ENCODE measurements around the gene TP53I13. TPM values are rescaled to one million over a fixed set of nuclear protein-coding genes. Genes with fewer than 3 reads are reported as not detected.

TP53I13 gene
- total and polyA plus RNA-seq, 2 of the 4 experiments (the other 2 are of a cell fraction): 22.0 to 48.3 TPM

DNA sequence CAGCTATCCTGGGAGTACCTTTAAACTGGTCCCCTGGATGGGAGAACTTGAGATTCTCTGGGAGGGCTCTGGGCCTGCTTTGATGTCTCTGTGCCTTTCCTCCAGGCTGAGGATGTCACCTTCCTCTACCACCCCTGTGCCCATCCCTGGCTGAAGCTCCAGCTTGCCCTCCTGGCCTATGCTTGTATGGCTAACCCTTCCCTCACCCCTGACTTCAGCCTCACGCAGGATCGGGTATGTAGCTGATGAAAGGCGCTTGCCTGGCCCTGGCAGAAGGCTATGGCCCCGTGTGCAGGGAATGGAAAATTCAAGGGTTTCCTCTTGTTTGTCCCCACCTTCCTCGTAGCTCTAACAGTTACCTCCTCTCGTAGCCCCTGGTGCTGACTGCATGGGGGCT is 3.0 kb downstream of the TP53I13 start:
- Histone ChIP-seq H3K9me3 (ENCODE audit: control insufficient read depth, insufficient read depth, low read length) (no peaks in the 10 kb centered on the region), H2BK15ac (ENCODE audit: low read depth, low read length) (no peak overlapping the region), H2AK9ac (replicated peaks; ENCODE audit: low read depth, low read length, poor library complexity) (no peak overlapping the region), H3K27me3 (ENCODE audit: control insufficient read depth, insufficient read depth, low read length) (no peaks in the 10 kb centered on the region), H4K8ac (ENCODE audit: low read depth in 2 of 2, low read length in 2 of 2) (no peak overlapping the region), H4K20me1 (ENCODE audit: insufficient read depth, low read length) (no peaks in the 10 kb centered on the region), H2AFZ (replicated peaks; ENCODE audit: low read length, poor library complexity) (no peak overlapping the region), H2BK5ac (ENCODE audit: low read depth, low read length, poor library complexity, severe bottlenecking) (no peak overlapping the region), H3K4me3 (ENCODE audit: insufficient read depth, low read depth, low read length) (no peak overlapping the region), H3K27ac (ENCODE audit: insufficient read depth, low read length) (no peak overlapping the region), H3K56ac (ENCODE audit: extremely low read depth, insufficient read depth, low read length) (no peak overlapping the region), H3K18ac (ENCODE audit: low read depth, low read length) (no peak overlapping the region), H3K36me3 (ENCODE audit: control insufficient read depth, insufficient read depth, low read length) (peaks cover 37% of the 10 kb centered on the region), H3K9ac (ENCODE audit: low read depth, low read length) (no peak overlapping the region), H3K79me1 (ENCODE audit: low read depth in 1 of 2, low read length in 2 of 2) (peaks cover 3 to 34% of the 10 kb centered on the region in 2 experiments), H3K4me1 (ENCODE audit: control insufficient read depth, insufficient read depth, low read length) (peaks cover 11% of the 10 kb centered on the region), H4K5ac (ENCODE audit: low read depth, low read length) (no peak overlapping the region), H2BK20ac (ENCODE audit: low read depth, low read length) (no peak overlapping the region), H3K4me2 (ENCODE audit: low read depth, low read length) (no peak overlapping the region), H3K9me1 (ENCODE audit: insufficient read depth, low read length) (no peaks in the 10 kb centered on the region; the same call in 1 of the 2 replicates), H3K23ac (ENCODE audit: low read depth, low read length) (0 out of 2 replicates have a peak overlapping the region, but pooled peaks have one; percentile 34), H3K14ac (replicated peaks; ENCODE audit: low read depth, low read length) (no peak overlapping the region), H4K91ac (ENCODE audit: insufficient read depth, low read depth, low read length) (no peak overlapping the region), H2AK5ac (ENCODE audit: low read depth, low read length) (peak overlapping the region; percentile 33; the same call in 1 of the 2 replicates), H2BK120ac (ENCODE audit: low read depth, low read length) (no peak overlapping the region; the same call in 1 of the 2 replicates), H3K4ac (ENCODE audit: low read depth, low read length) (peak overlapping the region; percentile 24; the same call in 1 of the 2 replicates)
- TF ChIP-seq SMC3 (IDR thresholded peaks at IDR 0.05; ENCODE audit: low read depth, low read length): no peak
- in situ Hi-C loops (cut with MboI; ENCODE audit: low sequenced_read_pairs) (no loop called here), intact Hi-C loops (cut with micrococcal nuclease) (no loop called here), dilution Hi-C loops (cut with HindIII; ENCODE audit: low sequenced_read_pairs, unreplicated experiment) (no loop called here)
- DNase-seq (no peak), ATAC-seq (ENCODE audit: low read depth) (no peak)
- POLR2A ChIA-PET (ENCODE audit: unreplicated experiment): no interaction called here
- 100% methylated on average over 1 of the region's 6 CpGs; no CpG with 5 or more reads in 1 of the 2 experiments for WGBS, 2 experiments (ENCODE audit: extremely low coverage in 2 of 2, insufficient read length in 1 of 2)
- CTCF ChIA-PET: interaction anchor here (2.3 kb wide), 1 partner anchor 202 kb away, joined by 13 read pairs; no protein-coding TSS in a partner anchor
- no TSS peak for BruUV-seq (replicated peaks)

Measured in IMR-90 (cell line).